HepG2 (cell line): Measurements from ENCODE around the gene AMN. TPM values are rescaled to one million over a fixed set of nuclear protein-coding genes. Genes with fewer than 3 reads are reported as not detected.

Source experiments
- BHLHE40 ChIP-seq: IDR thresholded peaks from 2 replicates; pipeline ENCODE4 v1.6.1; 2011; ENCODE audit warnings: low read length, improper control_type of control experiment
- CBX5 ChIP-seq: sonication (generic); formaldehyde crosslinking; IDR thresholded peaks from 2 replicates; pipeline ENCODE4 v1.4.0; 2020; ENCODE audit warnings: missing genetic modification reagents, borderline replicate concordance
- EZH2 ChIP-seq: conservative IDR thresholded peaks from 2 replicates; pipeline ENCODE4 v1.6.1; 2012; ENCODE audit warnings: mild to moderate bottlenecking, low read depth, low read length, moderate library complexity
- FOSL2 ChIP-seq: sonication (generic); formaldehyde crosslinking; IDR thresholded peaks from 2 replicates; pipeline ENCODE4 v1.4.0; 2020; ENCODE audit warnings: missing genetic modification reagents
- HES4 ChIP-seq: sonication (generic); formaldehyde crosslinking; IDR thresholded peaks from 2 replicates; pipeline ENCODE4 v1.9.0; 2021; ENCODE audit warnings: mild to moderate bottlenecking, missing genetic modification reagents, borderline replicate concordance
- JDP2 ChIP-seq: sonication (generic); formaldehyde crosslinking; IDR thresholded peaks from 2 replicates; pipeline ENCODE4 v1.8.1; 2022; ENCODE audit warnings: missing genetic modification reagents, borderline replicate concordance
- NFYC ChIP-seq: IDR thresholded peaks from 2 replicates; pipeline ENCODE4 v1.6.1; 2016; ENCODE audit warnings: missing genetic modification reagents, missing compliant biosample characterization
- POLR2AphosphoS5 ChIP-seq: IDR thresholded peaks from 2 replicates; pipeline ENCODE4 v1.6.1; 2012; ENCODE audit warnings: low read depth, low read length
- RXRA ChIP-seq: sonication (generic); formaldehyde crosslinking; IDR thresholded peaks from 2 replicates; pipeline ENCODE4 v1.5.1; 2020; ENCODE audit warnings: missing genetic modification reagents
- SALL1 ChIP-seq: sonication (generic); formaldehyde crosslinking; IDR thresholded peaks from 2 replicates; pipeline ENCODE4 v1.8.0; 2022; ENCODE audit warnings: mild to moderate bottlenecking, missing genetic modification reagents
- U2AF1 ChIP-seq: fragments of 200-400 bp; formaldehyde crosslinking; optimal IDR thresholded peaks from 2 replicates; pipeline ENCODE3; 2017; ENCODE audit warnings: mild to moderate bottlenecking, low read depth, low read length
- ZBTB8A ChIP-seq: sonication (generic); formaldehyde crosslinking; IDR thresholded peaks from 2 replicates; pipeline ENCODE4 v1.4.0; 2020; ENCODE audit warnings: mild to moderate bottlenecking, low read depth, missing genetic modification reagents, borderline replicate concordance
- ZFP36L1 ChIP-seq: sonication (generic); formaldehyde crosslinking; IDR thresholded peaks from 2 replicates; pipeline ENCODE4 v1.8.0; 2022; ENCODE audit warnings: mild to moderate bottlenecking, missing genetic modification reagents, moderate library complexity
- ZNF143 ChIP-seq: sonication (generic); formaldehyde crosslinking; IDR thresholded peaks from 2 replicates; pipeline ENCODE4 v1.4.0; 2020; ENCODE audit warnings: missing genetic modification reagents
- ZNF781 ChIP-seq: sonication (generic); formaldehyde crosslinking; IDR thresholded peaks from 2 replicates; pipeline ENCODE4 v1.5.1; 2020; ENCODE audit warnings: borderline replicate concordance, mild to moderate bottlenecking, missing genetic modification reagents; ENCODE audit errors: not compliant biosample characterization
- ZNF788 ChIP-seq: sonication (generic); formaldehyde crosslinking; IDR thresholded peaks from 2 replicates; pipeline ENCODE4 v1.5.0; 2020; ENCODE audit warnings: mild to moderate bottlenecking, missing genetic modification reagents, borderline replicate concordance
- polyA plus RNA-seq, 8 experiments: library from polyadenylated mRNA; depleted of rRNA in 3 of 8; stranded (reverse) in 7 of 8; unstranded in 1 of 8; fragments of >200 nt; fragmentation: Illumina TruSeq in 4 of 8; extraction: Trizol in 4 of 8; gene quantifications; 2 replicates each; pipeline versions ENCODE4 v1.2.1 to v1.2.3, GENCODE V29; 2011 to 2016; ENCODE audit warnings: low read depth in 4 of 8, missing spikeins in 1 of 8, mixed read lengths in 1 of 8; ENCODE audit not compliant: insufficient read depth in 1 of 8
- total RNA-seq, 5 experiments: library from RNA; depleted of rRNA; stranded (reverse); fragments of >200 nt; fragmentation: Illumina TruSeq; extraction: Trizol; gene quantifications; 2 replicates each; pipeline ENCODE4 v1.2.3, GENCODE V29; 2016; ENCODE audit warnings: low read depth in 1 of 5
- TF ChIP-seq, protein P1 (sequence below): sonication (generic); formaldehyde crosslinking; IDR thresholded peaks from 2 replicates; pipeline ENCODE4 v1.4.0; 2020; ENCODE audit warnings: missing genetic modification reagents, mild to moderate bottlenecking, borderline replicate concordance
- TF ChIP-seq, protein P2 (sequence below): sonication (generic); formaldehyde crosslinking; IDR thresholded peaks from 2 replicates; pipeline ENCODE4 v1.8.1; 2023; ENCODE audit warnings: mild to moderate bottlenecking, moderate library complexity, missing genetic modification reagents
- TF ChIP-seq, protein P3 (sequence below): sonication (generic); formaldehyde crosslinking; conservative IDR thresholded peaks from 2 replicates; pipeline ENCODE4 v1.8.0; 2022; ENCODE audit warnings: mild to moderate bottlenecking, moderate library complexity, missing genetic modification reagents
- TF ChIP-seq, protein P4 (sequence below), 2 experiments: sonication (generic) in 1 of 2; formaldehyde crosslinking in 1 of 2; IDR thresholded peaks; 2 replicates each; pipeline versions ENCODE4 v1.4.0 to v1.6.1; 2018 to 2020; ENCODE audit warnings: missing genetic modification reagents in 2 of 2, borderline replicate concordance in 1 of 2, low read depth in 1 of 2, mild to moderate bottlenecking in 1 of 2, missing biosample characterization in 1 of 2

The AMN gene
- total and polyA plus RNA-seq, 2 of the 13 experiments (the other 11 are each of a cell fraction or from before 2014, with no cell fraction given): 9.8 to 33.1 TPM

DNA sequence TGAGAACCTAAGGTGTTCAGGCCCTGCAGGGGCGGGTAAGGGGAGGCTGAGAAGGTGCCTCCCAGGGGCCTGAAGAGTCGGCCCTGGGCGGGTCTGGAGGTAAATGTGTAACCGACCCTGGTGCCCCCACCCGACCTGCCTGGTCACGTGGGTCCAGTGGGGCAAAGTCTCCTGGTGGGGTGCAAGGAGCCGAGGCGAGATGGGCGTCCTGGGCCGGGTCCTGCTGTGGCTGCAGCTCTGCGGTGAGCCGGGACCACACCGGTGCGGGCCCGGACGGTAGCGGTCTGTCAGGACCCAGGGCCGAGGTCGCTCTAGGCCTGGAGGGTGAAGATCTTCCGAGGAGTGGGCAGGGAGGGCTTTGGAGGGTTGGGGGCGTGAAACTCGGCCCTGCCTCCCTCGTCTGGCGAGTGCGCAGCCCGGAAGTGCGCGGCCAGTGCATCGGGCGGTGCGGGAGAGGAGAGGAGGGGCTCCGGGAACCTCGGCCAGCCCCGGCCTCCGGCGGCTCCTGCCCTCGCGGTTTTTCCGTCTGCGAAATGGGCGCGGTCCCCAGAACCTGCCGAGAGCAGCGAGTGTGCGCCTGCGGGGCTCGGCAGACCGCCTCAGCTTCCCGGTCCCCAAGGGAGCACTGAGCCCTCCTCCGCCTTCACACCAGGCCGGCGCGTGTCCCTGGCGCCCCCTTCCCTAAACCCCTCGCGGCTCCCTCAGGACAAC is at the start of gene AMN (continued):
- TF ChIP-seq ZNF781 (peak; percentile 14), ZNF143 (CRISPR knock-in tag) (no peak), HES4 (CRISPR knock-in tag) (peak; percentile 63; the same call in 1 of the 2 replicates), U2AF1 (no peak), ZNF788 (CRISPR knock-in tag) (peak; percentile 73; the same call in 1 of the 2 replicates), RXRA (CRISPR knock-in tag) (peak; percentile 86), BHLHE40 (peak; percentile 45; the same call in 1 of the 2 replicates), FOSL2 (CRISPR knock-in tag) (no peak), NFYC (CRISPR knock-in tag) (peak; percentile 30; the same call in 1 of the 2 replicates), POLR2AphosphoS5 (peak; percentile 95), CBX5 (CRISPR knock-in tag) (no peak), EZH2 (no peak), SALL1 (CRISPR knock-in tag) (peak; percentile 64), ZFP36L1 (no peak), ZBTB8A (no peak), JDP2 (CRISPR knock-in tag) (no peak)
- TF ChIP-seq, protein P1, sequence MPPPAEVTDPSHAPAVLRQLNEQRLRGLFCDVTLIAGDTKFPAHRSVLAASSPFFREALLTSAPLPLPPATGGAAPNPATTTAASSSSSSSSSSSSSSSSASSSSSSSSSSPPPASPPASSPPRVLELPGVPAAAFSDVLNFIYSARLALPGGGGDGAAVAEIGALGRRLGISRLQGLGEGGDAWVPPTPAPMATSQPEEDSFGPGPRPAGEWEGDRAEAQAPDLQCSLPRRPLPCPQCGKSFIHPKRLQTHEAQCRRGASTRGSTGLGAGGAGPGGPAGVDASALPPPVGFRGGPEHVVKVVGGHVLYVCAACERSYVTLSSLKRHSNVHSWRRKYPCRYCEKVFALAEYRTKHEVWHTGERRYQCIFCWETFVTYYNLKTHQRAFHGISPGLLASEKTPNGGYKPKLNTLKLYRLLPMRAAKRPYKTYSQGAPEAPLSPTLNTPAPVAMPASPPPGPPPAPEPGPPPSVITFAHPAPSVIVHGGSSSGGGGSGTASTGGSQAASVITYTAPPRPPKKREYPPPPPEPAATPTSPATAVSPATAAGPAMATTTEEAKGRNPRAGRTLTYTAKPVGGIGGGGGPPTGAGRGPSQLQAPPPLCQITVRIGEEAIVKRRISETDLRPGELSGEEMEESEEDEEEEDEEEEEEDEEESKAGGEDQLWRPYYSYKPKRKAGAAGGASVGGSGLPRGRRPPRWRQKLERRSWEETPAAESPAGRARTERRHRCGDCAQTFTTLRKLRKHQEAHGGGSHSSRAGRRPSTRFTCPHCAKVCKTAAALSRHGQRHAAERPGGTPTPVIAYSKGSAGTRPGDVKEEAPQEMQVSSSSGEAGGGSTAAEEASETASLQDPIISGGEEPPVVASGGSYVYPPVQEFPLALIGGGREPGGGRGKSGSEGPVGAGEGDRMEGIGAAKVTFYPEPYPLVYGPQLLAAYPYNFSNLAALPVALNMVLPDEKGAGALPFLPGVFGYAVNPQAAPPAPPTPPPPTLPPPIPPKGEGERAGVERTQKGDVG (CRISPR knock-in tag): no peak
- TF ChIP-seq, protein P2, sequence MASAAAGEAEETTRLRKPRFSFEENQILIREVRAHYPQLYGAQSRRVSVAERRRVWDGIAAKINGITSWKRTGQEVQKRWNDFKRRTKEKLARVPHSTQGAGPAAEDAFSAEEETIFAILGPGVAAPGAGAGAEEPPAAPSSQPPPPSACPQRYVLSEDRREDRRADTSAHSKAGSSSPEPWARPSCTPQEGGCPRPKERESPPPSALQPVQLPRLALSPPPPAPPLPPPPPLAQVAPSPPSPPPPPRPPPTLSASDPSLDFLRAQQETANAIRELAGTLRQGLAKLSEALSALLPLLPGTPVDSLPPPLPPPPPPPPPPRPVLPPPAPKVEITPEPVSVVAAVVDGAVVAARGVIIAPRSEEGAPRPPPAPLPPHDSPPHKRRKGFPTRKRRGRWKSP (CRISPR knock-in tag): no peak
- TF ChIP-seq, protein P3, sequence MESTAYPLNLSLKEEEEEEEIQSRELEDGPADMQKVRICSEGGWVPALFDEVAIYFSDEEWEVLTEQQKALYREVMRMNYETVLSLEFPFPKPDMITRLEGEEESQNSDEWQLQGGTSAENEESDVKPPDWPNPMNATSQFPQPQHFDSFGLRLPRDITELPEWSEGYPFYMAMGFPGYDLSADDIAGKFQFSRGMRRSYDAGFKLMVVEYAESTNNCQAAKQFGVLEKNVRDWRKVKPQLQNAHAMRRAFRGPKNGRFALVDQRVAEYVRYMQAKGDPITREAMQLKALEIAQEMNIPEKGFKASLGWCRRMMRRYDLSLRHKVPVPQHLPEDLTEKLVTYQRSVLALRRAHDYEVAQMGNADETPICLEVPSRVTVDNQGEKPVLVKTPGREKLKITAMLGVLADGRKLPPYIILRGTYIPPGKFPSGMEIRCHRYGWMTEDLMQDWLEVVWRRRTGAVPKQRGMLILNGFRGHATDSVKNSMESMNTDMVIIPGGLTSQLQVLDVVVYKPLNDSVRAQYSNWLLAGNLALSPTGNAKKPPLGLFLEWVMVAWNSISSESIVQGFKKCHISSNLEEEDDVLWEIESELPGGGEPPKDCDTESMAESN (CRISPR knock-in tag): peak; percentile 94; the same call in 1 of the 2 replicates
- TF ChIP-seq, protein P4, sequence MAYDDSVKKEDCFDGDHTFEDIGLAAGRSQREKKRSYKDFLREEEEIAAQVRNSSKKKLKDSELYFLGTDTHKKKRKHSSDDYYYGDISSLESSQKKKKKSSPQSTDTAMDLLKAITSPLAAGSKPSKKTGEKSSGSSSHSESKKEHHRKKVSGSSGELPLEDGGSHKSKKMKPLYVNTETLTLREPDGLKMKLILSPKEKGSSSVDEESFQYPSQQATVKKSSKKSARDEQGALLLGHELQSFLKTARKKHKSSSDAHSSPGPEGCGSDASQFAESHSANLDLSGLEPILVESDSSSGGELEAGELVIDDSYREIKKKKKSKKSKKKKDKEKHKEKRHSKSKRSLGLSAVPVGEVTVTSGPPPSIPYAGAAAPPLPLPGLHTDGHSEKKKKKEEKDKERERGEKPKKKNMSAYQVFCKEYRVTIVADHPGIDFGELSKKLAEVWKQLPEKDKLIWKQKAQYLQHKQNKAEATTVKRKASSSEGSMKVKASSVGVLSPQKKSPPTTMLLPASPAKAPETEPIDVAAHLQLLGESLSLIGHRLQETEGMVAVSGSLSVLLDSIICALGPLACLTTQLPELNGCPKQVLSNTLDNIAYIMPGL (CRISPR knock-in tag; IDR thresholded peaks at IDR 0.05; ENCODE audit: borderline replicate concordance in 1 of 2, low read depth in 1 of 2): peak; percentile 70 to 71; a peak in 3 of 4 replicates
